HepG2 (cell line): ENCODE measurements around the gene SNAI1. TPM values are rescaled to one million over a fixed set of nuclear protein-coding genes. Genes with fewer than 3 reads are reported as not detected.

Source experiments
- ADNP ChIP-seq: sonication (generic); formaldehyde crosslinking; IDR thresholded peaks from 2 replicates; pipeline ENCODE4 v1.4.0; 2020; ENCODE audit warnings: missing genetic modification reagents
- CHD2 ChIP-seq: IDR thresholded peaks from 2 replicates; pipeline ENCODE4 v1.6.1; 2011; ENCODE audit warnings: low read depth, low read length, improper control_type of control experiment
- ETV5 ChIP-seq: IDR thresholded peaks from 2 replicates; pipeline ENCODE4 v1.6.1; 2018; ENCODE audit warnings: missing biosample characterization, missing genetic modification reagents, inconsistent platforms, borderline replicate concordance
- GATAD1 ChIP-seq: IDR thresholded peaks from 2 replicates; pipeline ENCODE4 v1.6.1; 2016; ENCODE audit warnings: missing genetic modification reagents, missing compliant biosample characterization
- KDM1A ChIP-seq: IDR thresholded peaks from 2 replicates; pipeline ENCODE4 v1.6.1; 2016; ENCODE audit warnings: missing compliant biosample characterization
- MXD4 ChIP-seq: IDR thresholded peaks from 2 replicates; pipeline ENCODE4 v1.6.1; 2016; ENCODE audit warnings: mild to moderate bottlenecking, missing biosample characterization, missing genetic modification reagents
- NCOA1 ChIP-seq: sonication (generic); formaldehyde crosslinking; IDR thresholded peaks from 2 replicates; pipeline ENCODE4 v1.9.0; 2021; ENCODE audit warnings: missing genetic modification reagents
- POGZ ChIP-seq: sonication (generic); formaldehyde crosslinking; IDR thresholded peaks from 2 replicates; pipeline ENCODE4 v1.4.0; 2020; ENCODE audit warnings: mild to moderate bottlenecking, missing genetic modification reagents
- PRPF4 ChIP-seq: fragments of 200-400 bp; formaldehyde crosslinking; IDR thresholded peaks from 2 replicates; pipeline ENCODE4 v1.6.1; 2016; ENCODE audit warnings: low read length, low read depth; ENCODE audit not compliant: poor library complexity, severe bottlenecking
- REPIN1 ChIP-seq: sonication (generic); formaldehyde crosslinking; IDR thresholded peaks from 2 replicates; pipeline ENCODE4 v1.8.0; 2022; ENCODE audit warnings: missing genetic modification reagents, low read depth, mild to moderate bottlenecking, borderline replicate concordance
- SALL1 ChIP-seq: sonication (generic); formaldehyde crosslinking; IDR thresholded peaks from 2 replicates; pipeline ENCODE4 v1.8.0; 2022; ENCODE audit warnings: mild to moderate bottlenecking, missing genetic modification reagents
- WIZ ChIP-seq: sonication (generic); formaldehyde crosslinking; IDR thresholded peaks from 2 replicates; pipeline ENCODE4 v1.5.1; 2020; ENCODE audit warnings: mild to moderate bottlenecking, missing genetic modification reagents
- ZMYM2 ChIP-seq: sonication (generic); formaldehyde crosslinking; IDR thresholded peaks from 2 replicates; pipeline ENCODE4 v1.8.0; 2022; ENCODE audit warnings: mild to moderate bottlenecking, missing genetic modification reagents
- ZNF317 ChIP-seq: sonication (generic); formaldehyde crosslinking; IDR thresholded peaks from 2 replicates; pipeline ENCODE4 v1.5.0; 2020; ENCODE audit warnings: mild to moderate bottlenecking, missing genetic modification reagents
- ZNF383 ChIP-seq: sonication (generic); formaldehyde crosslinking; IDR thresholded peaks from 2 replicates; pipeline ENCODE4 v1.4.0; 2020; ENCODE audit warnings: missing genetic modification reagents, mild to moderate bottlenecking, borderline replicate concordance
- ZNF468 ChIP-seq: sonication (generic); formaldehyde crosslinking; IDR thresholded peaks from 2 replicates; pipeline ENCODE4 v1.8.0; 2022; ENCODE audit warnings: mild to moderate bottlenecking, moderate library complexity, missing genetic modification reagents
- ZNF577 ChIP-seq: sonication (generic); formaldehyde crosslinking; IDR thresholded peaks from 2 replicates; pipeline ENCODE4 v1.4.0; 2020; ENCODE audit warnings: mild to moderate bottlenecking, low read depth, missing genetic modification reagents, borderline replicate concordance
- ZSCAN31 ChIP-seq: sonication (generic); formaldehyde crosslinking; IDR thresholded peaks from 2 replicates; pipeline ENCODE4 v1.5.0; 2020; ENCODE audit warnings: low read depth, mild to moderate bottlenecking, missing genetic modification reagents
- polyA plus RNA-seq, 8 experiments: library from polyadenylated mRNA; depleted of rRNA in 3 of 8; stranded (reverse) in 7 of 8; unstranded in 1 of 8; fragments of >200 nt; fragmentation: Illumina TruSeq in 4 of 8; extraction: Trizol in 4 of 8; gene quantifications; 2 replicates each; pipeline versions ENCODE4 v1.2.1 to v1.2.3, GENCODE V29; 2011 to 2016; ENCODE audit warnings: low read depth in 4 of 8, missing spikeins in 1 of 8, mixed read lengths in 1 of 8; ENCODE audit not compliant: insufficient read depth in 1 of 8
- total RNA-seq, 5 experiments: library from RNA; depleted of rRNA; stranded (reverse); fragments of >200 nt; fragmentation: Illumina TruSeq; extraction: Trizol; gene quantifications; 2 replicates each; pipeline ENCODE4 v1.2.3, GENCODE V29; 2016; ENCODE audit warnings: low read depth in 1 of 5
- TF ChIP-seq, protein P1 (sequence below): sonication (generic); formaldehyde crosslinking; IDR thresholded peaks from 2 replicates; pipeline ENCODE4 v1.9.0; 2021; ENCODE audit warnings: missing genetic modification reagents, borderline replicate concordance
- TF ChIP-seq, protein P2 (sequence below): sonication (generic); formaldehyde crosslinking; IDR thresholded peaks from 2 replicates; pipeline ENCODE4 v1.4.0; 2020; ENCODE audit warnings: missing genetic modification reagents, mild to moderate bottlenecking, borderline replicate concordance
- TF ChIP-seq, protein P3 (sequence below): sonication (generic); formaldehyde crosslinking; IDR thresholded peaks from 2 replicates; pipeline ENCODE4 v1.4.0; 2020; ENCODE audit warnings: missing genetic modification reagents
- TF ChIP-seq, protein P4 (sequence below): sonication (generic); formaldehyde crosslinking; IDR thresholded peaks from 2 replicates; pipeline ENCODE4 v1.4.0; 2020; ENCODE audit warnings: missing genetic modification reagents, borderline replicate concordance

Gene SNAI1
- total and polyA plus RNA-seq, 2 of the 13 experiments (the other 11 are each of a cell fraction or from before 2014, with no cell fraction given) = 1.3 to 1.4 TPM

DNA sequence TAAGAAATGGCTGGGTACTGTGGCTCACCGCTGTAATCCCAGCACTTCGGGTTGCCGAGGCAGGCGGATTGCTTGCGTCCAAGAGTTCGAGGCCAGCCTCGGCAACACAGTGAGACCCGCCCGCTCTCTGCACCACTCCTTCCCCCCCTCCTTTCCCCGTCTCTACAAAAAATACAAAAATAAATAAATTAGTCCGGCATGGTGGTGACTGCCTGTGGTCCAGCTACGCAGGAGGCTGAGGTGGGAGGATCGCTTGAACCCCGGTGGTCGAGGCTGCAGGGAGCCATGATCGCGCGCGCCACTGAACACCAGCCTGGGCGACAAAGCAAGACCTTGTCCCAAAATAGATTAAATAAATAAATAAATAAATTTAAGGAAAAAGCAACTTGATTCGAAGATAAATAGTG, 47.0 kb upstream of the SNAI1 start (continued):
- no peak for TF ChIP-seq POGZ (CRISPR knock-in tag)
- TF ChIP-seq MXD4 (CRISPR knock-in tag) = no peak
- peak; percentile 31; the same call in 1 of the 2 replicates for TF ChIP-seq SALL1 (CRISPR knock-in tag)
- TF ChIP-seq, protein P1, sequence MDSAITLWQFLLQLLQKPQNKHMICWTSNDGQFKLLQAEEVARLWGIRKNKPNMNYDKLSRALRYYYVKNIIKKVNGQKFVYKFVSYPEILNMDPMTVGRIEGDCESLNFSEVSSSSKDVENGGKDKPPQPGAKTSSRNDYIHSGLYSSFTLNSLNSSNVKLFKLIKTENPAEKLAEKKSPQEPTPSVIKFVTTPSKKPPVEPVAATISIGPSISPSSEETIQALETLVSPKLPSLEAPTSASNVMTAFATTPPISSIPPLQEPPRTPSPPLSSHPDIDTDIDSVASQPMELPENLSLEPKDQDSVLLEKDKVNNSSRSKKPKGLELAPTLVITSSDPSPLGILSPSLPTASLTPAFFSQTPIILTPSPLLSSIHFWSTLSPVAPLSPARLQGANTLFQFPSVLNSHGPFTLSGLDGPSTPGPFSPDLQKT (CRISPR knock-in tag) = 0 out of 2 replicates have a peak, but pooled peaks have one; percentile 30
- TF ChIP-seq REPIN1 (CRISPR knock-in tag) = no peak
- peak; percentile 5; the same call in 1 of the 2 replicates for TF ChIP-seq ZNF317 (CRISPR knock-in tag)
- TF ChIP-seq ZNF468 = no peak
- TF ChIP-seq, protein P2, sequence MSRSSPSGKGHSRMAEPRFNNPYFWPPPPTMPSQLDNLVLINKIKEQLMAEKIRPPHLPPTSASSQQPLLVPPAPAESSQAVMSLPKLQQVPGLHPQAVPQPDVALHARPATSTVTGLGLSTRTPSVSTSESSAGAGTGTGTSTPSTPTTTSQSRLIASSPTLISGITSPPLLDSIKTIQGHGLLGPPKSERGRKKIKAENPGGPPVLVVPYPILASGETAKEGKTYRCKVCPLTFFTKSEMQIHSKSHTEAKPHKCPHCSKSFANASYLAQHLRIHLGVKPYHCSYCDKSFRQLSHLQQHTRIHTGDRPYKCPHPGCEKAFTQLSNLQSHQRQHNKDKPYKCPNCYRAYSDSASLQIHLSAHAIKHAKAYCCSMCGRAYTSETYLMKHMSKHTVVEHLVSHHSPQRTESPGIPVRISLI (CRISPR knock-in tag) = no peak
- TF ChIP-seq ZNF577 (CRISPR knock-in tag) = no peak
- TF ChIP-seq ZMYM2 (CRISPR knock-in tag) = peak; percentile 62; the same call in 1 of the 2 replicates
- TF ChIP-seq GATAD1 = no peak
- TF ChIP-seq WIZ (CRISPR knock-in tag) = no peak
- TF ChIP-seq, protein P3, sequence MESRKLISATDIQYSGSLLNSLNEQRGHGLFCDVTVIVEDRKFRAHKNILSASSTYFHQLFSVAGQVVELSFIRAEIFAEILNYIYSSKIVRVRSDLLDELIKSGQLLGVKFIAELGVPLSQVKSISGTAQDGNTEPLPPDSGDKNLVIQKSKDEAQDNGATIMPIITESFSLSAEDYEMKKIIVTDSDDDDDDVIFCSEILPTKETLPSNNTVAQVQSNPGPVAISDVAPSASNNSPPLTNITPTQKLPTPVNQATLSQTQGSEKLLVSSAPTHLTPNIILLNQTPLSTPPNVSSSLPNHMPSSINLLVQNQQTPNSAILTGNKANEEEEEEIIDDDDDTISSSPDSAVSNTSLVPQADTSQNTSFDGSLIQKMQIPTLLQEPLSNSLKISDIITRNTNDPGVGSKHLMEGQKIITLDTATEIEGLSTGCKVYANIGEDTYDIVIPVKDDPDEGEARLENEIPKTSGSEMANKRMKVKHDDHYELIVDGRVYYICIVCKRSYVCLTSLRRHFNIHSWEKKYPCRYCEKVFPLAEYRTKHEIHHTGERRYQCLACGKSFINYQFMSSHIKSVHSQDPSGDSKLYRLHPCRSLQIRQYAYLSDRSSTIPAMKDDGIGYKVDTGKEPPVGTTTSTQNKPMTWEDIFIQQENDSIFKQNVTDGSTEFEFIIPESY (CRISPR knock-in tag) = peak; percentile 78
- peak; percentile 89 for TF ChIP-seq PRPF4
- no peak for TF ChIP-seq CHD2
- no peak for TF ChIP-seq ETV5 (CRISPR knock-in tag)
- no peak for TF ChIP-seq ZNF383 (CRISPR knock-in tag)
- 0 out of 2 replicates have a peak, but pooled peaks have one; percentile 6 for TF ChIP-seq NCOA1 (CRISPR knock-in tag)
- no peak for TF ChIP-seq ZSCAN31 (CRISPR knock-in tag)
- TF ChIP-seq KDM1A (CRISPR knock-in tag) = peak; percentile 13; the same call in 1 of the 2 replicates
- peak; percentile 81; the same call in 1 of the 2 replicates for TF ChIP-seq ADNP (CRISPR knock-in tag)
- TF ChIP-seq, protein P4, sequence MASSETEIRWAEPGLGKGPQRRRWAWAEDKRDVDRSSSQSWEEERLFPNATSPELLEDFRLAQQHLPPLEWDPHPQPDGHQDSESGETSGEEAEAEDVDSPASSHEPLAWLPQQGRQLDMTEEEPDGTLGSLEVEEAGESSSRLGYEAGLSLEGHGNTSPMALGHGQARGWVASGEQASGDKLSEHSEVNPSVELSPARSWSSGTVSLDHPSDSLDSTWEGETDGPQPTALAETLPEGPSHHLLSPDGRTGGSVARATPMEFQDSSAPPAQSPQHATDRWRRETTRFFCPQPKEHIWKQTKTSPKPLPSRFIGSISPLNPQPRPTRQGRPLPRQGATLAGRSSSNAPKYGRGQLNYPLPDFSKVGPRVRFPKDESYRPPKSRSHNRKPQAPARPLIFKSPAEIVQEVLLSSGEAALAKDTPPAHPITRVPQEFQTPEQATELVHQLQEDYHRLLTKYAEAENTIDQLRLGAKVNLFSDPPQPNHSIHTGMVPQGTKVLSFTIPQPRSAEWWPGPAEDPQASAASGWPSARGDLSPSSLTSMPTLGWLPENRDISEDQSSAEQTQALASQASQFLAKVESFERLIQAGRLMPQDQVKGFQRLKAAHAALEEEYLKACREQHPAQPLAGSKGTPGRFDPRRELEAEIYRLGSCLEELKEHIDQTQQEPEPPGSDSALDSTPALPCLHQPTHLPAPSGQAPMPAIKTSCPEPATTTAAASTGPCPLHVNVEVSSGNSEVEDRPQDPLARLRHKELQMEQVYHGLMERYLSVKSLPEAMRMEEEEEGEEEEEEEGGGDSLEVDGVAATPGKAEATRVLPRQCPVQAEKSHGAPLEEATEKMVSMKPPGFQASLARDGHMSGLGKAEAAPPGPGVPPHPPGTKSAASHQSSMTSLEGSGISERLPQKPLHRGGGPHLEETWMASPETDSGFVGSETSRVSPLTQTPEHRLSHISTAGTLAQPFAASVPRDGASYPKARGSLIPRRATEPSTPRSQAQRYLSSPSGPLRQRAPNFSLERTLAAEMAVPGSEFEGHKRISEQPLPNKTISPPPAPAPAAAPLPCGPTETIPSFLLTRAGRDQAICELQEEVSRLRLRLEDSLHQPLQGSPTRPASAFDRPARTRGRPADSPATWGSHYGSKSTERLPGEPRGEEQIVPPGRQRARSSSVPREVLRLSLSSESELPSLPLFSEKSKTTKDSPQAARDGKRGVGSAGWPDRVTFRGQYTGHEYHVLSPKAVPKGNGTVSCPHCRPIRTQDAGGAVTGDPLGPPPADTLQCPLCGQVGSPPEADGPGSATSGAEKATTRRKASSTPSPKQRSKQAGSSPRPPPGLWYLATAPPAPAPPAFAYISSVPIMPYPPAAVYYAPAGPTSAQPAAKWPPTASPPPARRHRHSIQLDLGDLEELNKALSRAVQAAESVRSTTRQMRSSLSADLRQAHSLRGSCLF (CRISPR knock-in tag) = 0 out of 2 replicates have a peak, but pooled peaks have one; percentile 14
